Activated CD8-positive, alpha-beta T cell treated with anti-CD3 and anti-CD28 coated beads for 36 hours (primary cell): ENCODE results near the gene MRNIP. TPM values are rescaled to one million over a fixed set of nuclear protein-coding genes. Genes with fewer than 3 reads are reported as not detected.
A peak's percentile ranks its signal among the peaks of the same experiment; 100 is the strongest.

Experiments
- ATAC-seq: fragments of 200-7000 bp; cut with Tn5 transposase; one replicate; pipeline ENCODE4 v1.10.0; 2021; ENCODE audit warnings: mild to moderate bottlenecking, moderate library complexity
- CTCF ChIA-PET: fragments of 350-600 bp; sonication (Branson Sonifier 250); formaldehyde crosslinking; loops from one replicate; lab custom pipeline; 2021; ENCODE audit warnings: antibody characterized with exemption; lab: Charles Lee
- POLR2A ChIA-PET: fragments of 350-600 bp; sonication (Branson Sonifier 250); formaldehyde crosslinking; loops from one replicate; lab custom pipeline; 2021; ENCODE audit warnings: antibody characterized with exemption; lab: Charles Lee
- DNase-seq: peaks from one replicate; pipeline ENCODE4 v3.0.0-alpha.2; 2020
- H3K27ac Mint-ChIP-seq: one replicate; pipeline ENCODE4 v1.8.0; 2021; ENCODE audit warnings: mild to moderate bottlenecking, mixed read lengths
- H3K27me3 Mint-ChIP-seq: one replicate; pipeline ENCODE4 v1.8.0; 2021; ENCODE audit warnings: mixed read lengths
- H3K36me3 Mint-ChIP-seq: one replicate; pipeline ENCODE4 v1.8.0; 2021; ENCODE audit warnings: low read depth, mixed read lengths
- H3K4me1 Mint-ChIP-seq: one replicate; pipeline ENCODE4 v1.8.0; 2021; ENCODE audit warnings: low read depth, mixed read lengths
- H3K4me3 Mint-ChIP-seq: one replicate; pipeline ENCODE4 v1.8.0; 2021; ENCODE audit warnings: mild to moderate bottlenecking, moderate library complexity, mixed read lengths
- H3K9me3 Mint-ChIP-seq: one replicate; pipeline ENCODE4 v1.8.0; 2021; ENCODE audit warnings: mixed read lengths
- intact Hi-C: fragments of 100-400 bp; cut with micrococcal nuclease; formaldehyde crosslinking; loops from one replicate; pipeline ENCODE4 v1.10.0; 2022
- total RNA-seq, 2 experiments: library from RNA; stranded (reverse); gene quantifications; one replicate each; pipeline ENCODE4 v1.2.3, GENCODE V29; 2021
- TF ChIP-seq, protein P1 (sequence below): fragments of 200-600 bp; IDR thresholded peaks from one replicate; pipeline ENCODE4 v1.8.0; 2022; ENCODE audit warnings: antibody characterized with exemption, mild to moderate bottlenecking

Gene MRNIP
- total RNA-seq, 2 experiments from 2014 or later = 19.8 to 21.5 TPM

DNA sequence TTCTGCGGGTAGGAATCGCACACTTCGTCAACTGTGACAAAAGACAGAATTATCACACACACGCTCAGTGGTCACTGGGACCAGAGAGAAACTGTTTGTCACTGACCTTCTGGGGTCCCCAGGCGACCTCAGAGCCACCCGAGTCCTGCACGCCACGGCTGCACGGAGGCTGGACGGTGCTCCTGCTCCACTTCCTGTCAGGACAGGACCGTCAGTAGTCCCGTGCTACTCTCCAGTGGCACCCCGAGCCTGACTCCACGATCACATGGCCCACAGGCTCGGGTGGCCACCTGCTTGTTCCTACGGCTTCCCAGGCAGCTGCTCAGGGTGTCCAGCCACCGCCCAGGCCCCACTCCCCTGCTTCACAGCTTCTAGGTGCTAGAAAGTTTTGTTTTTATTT, 17.9 kb downstream of the MRNIP start:
- Mint-ChIP-seq H3K4me3 (no peak overlapping the region), H3K27me3 (no peaks in the 10 kb centered on the region), H3K27ac (peak overlapping the region; percentile 57), H3K36me3 (peaks cover 36% of the 10 kb centered on the region), H3K4me1 (peaks cover 19% of the 10 kb centered on the region), H3K9me3 (peaks cover 3% of the 10 kb centered on the region)
- DNase-seq (no peak), ATAC-seq (no peak)
- ChIA-PET POLR2A (no interaction called here), CTCF (interaction anchor here (1.0 kb wide), 1 partner anchor 39 kb away, joined by 3 read pairs; no protein-coding TSS in a partner anchor)
- intact Hi-C loops = no loop called here
- TF ChIP-seq, protein P1, sequence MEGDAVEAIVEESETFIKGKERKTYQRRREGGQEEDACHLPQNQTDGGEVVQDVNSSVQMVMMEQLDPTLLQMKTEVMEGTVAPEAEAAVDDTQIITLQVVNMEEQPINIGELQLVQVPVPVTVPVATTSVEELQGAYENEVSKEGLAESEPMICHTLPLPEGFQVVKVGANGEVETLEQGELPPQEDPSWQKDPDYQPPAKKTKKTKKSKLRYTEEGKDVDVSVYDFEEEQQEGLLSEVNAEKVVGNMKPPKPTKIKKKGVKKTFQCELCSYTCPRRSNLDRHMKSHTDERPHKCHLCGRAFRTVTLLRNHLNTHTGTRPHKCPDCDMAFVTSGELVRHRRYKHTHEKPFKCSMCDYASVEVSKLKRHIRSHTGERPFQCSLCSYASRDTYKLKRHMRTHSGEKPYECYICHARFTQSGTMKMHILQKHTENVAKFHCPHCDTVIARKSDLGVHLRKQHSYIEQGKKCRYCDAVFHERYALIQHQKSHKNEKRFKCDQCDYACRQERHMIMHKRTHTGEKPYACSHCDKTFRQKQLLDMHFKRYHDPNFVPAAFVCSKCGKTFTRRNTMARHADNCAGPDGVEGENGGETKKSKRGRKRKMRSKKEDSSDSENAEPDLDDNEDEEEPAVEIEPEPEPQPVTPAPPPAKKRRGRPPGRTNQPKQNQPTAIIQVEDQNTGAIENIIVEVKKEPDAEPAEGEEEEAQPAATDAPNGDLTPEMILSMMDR = no peak

GRCh38 chr5:179840321-179840720, 18.3 kb downstream of the MRNIP start:
- ChIA-PET CTCF (interaction anchor here (1.0 kb wide), 1 partner anchor 38 kb away, joined by 3 read pairs; no protein-coding TSS in a partner anchor), POLR2A (interaction anchor here (0.7 kb wide), 1 partner anchor 35 kb away, joined by 3 read pairs; no protein-coding TSS in a partner anchor)
- Mint-ChIP-seq H3K4me3 (no peak overlapping the region), H3K27me3 (no peaks in the 10 kb centered on the region), H3K9me3 (peaks cover 3% of the 10 kb centered on the region), H3K4me1 (peaks cover 21% of the 10 kb centered on the region), H3K36me3 (peaks cover 37% of the 10 kb centered on the region), H3K27ac (peak overlapping the region; percentile 12)
- ATAC-seq (no peak), DNase-seq (no peak)
- intact Hi-C loops = no loop called here
- TF ChIP-seq, protein P1 = no peak

GRCh38 chr5:179839328-179840256, 19.0 kb downstream of the MRNIP start:
- H3K4me1 Mint-ChIP-seq = peaks cover 21% of the 10 kb centered on the region
- intact Hi-C loops = no loop called here
- peaks cover 33% of the 10 kb centered on the region for H3K36me3 Mint-ChIP-seq
- ATAC-seq (no peak), DNase-seq (no peak)
- TF ChIP-seq, protein P1 = no peak
- no peaks in the 10 kb centered on the region for H3K27me3 Mint-ChIP-seq
- no peaks in the 10 kb centered on the region for H3K9me3 Mint-ChIP-seq
- ChIA-PET CTCF (no interaction called here), POLR2A (interaction anchor here (0.7 kb wide), 1 partner anchor 34 kb away, joined by 3 read pairs; no protein-coding TSS in a partner anchor)
- H3K27ac Mint-ChIP-seq = no peak overlapping the region
- H3K4me3 Mint-ChIP-seq = no peak overlapping the region

GRCh38 chr5:179837076-179838011, 21.3 kb downstream of the MRNIP start:
- H3K4me3 Mint-ChIP-seq = no peak overlapping the region
- no peaks in the 10 kb centered on the region for H3K27me3 Mint-ChIP-seq
- ChIA-PET CTCF (interaction anchor here (0.7 to 2.9 kb wide), 9 partner anchors 9 to 74 kb away, joined by 3 to 11 read pairs (median 3); no protein-coding TSS in a partner anchor), POLR2A (interaction anchor here (0.7 to 1.8 kb wide), 6 partner anchors 8 to 36 kb away, joined by 3 to 9 read pairs (median 4); partner anchors contain the start of gene MRNIP)
- H3K4me1 Mint-ChIP-seq = peaks cover 21% of the 10 kb centered on the region
- ATAC-seq (no peak), DNase-seq (no peak)
- intact Hi-C loops = no loop called here
- H3K9me3 Mint-ChIP-seq = no peaks in the 10 kb centered on the region
- peak overlapping the region; percentile 90 for H3K27ac Mint-ChIP-seq
- peaks cover 46% of the 10 kb centered on the region for H3K36me3 Mint-ChIP-seq
- TF ChIP-seq, protein P1 = no peak
